Body of pancreas (tissue), 4 donors: ENCODE data around the gene C11orf98.
A peak's percentile ranks its signal among the peaks of the same experiment; 100 is the strongest.

Experiments used
- CTCF ChIP-seq, 7 experiments: fragments of 450-650 bp in 4 of 7; fragments of 200-600 bp in 3 of 7; sonication (generic) in 3 of 7; IDR thresholded peaks; one replicate each; pipeline ENCODE4 v1.5.1; 2016 to 2019; ENCODE audit warnings: antibody characterized with exemption in 7 of 7
- POLR2A ChIP-seq, 3 donors: fragments of 450-650 bp; IDR thresholded peaks; one replicate each; pipeline ENCODE4 v1.6.1; 2016; ENCODE audit warnings: antibody characterized with exemption in 3 of 3, mild to moderate bottlenecking in 2 of 3

DNA sequence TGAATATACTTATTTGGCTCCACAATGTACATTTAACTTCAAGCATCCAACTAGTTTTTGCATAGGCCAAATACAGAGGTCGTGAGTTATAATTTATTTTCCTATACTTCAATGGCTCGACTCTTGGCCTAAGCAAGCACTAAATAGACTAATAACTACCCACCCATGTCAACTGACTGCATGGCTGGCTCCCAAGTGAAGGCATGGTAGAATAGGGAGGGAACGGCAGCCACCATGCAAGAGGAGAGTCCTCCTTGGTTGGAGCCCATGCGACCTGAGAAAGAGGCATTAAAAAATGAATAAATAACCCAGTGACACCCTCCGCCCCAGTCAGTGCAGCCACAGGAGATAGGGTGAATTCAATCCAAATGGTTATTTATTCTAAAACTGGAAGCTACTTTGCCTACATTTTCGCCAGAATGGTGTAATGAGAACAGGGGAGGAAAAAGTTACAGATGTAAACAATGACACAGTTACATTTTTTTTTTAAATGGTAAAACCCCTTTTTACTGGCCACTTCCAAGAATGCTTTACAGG, 47.3 kb upstream of the C11orf98 start:
- TF ChIP-seq CTCF (IDR thresholded peaks at IDR 0.05) (no peak), POLR2A (IDR thresholded peaks at IDR 0.05) (peak in 1 of 3 donors; percentile 10)
